Liver (tissue), 9 donors: ENCODE measurements around the gene ERGIC3. TPM values are rescaled to one million over a fixed set of nuclear protein-coding genes. Genes with fewer than 3 reads are reported as not detected.

Source experiments
- DNase-seq: peaks from one replicate; pipeline ENCODE4 v3.0.0-alpha.2; 2017; ENCODE audit warnings: low spot score
- H3K27ac ChIP-seq, 2 donors: one replicate each; pipeline ENCODE4 v1.7.0; 2013; ENCODE audit warnings: inconsistent platforms in 2 of 2, low read length in 2 of 2, control low read depth in 1 of 2, low read depth in 1 of 2, mild to moderate bottlenecking in 1 of 2
- H3K27me3 ChIP-seq, 4 donors: one replicate each; pipeline versions ENCODE4 v1.6.1 to v1.7.0; 2013; ENCODE audit warnings: low read length in 3 of 4, inconsistent platforms in 1 of 4, mild to moderate bottlenecking in 1 of 4, moderate library complexity in 1 of 4; ENCODE audit not compliant: control insufficient read depth in 4 of 4, insufficient read depth in 4 of 4
- H3K36me3 ChIP-seq, 4 donors: one replicate each; pipeline versions ENCODE4 v1.6.1 to v1.7.0; 2013; ENCODE audit warnings: low read length in 3 of 4, mild to moderate bottlenecking in 3 of 4, low read depth in 1 of 4, moderate library complexity in 1 of 4; ENCODE audit not compliant: control insufficient read depth in 4 of 4, insufficient read depth in 3 of 4
- H3K4me1 ChIP-seq, 4 donors: one replicate each; pipeline versions ENCODE4 v1.6.1 to v1.7.0; 2013; ENCODE audit warnings: low read length in 3 of 4, mild to moderate bottlenecking in 3 of 4, moderate library complexity in 1 of 4; ENCODE audit not compliant: control insufficient read depth in 4 of 4, insufficient read depth in 4 of 4
- H3K4me3 ChIP-seq, 3 donors: one replicate each; pipeline versions ENCODE4 v1.6.1 to v1.7.0; 2013; ENCODE audit warnings: low read length in 3 of 3, control low read depth in 1 of 3, low read depth in 1 of 3, mild to moderate bottlenecking in 1 of 3
- H3K9ac ChIP-seq, 2 donors: one replicate each; pipeline ENCODE4 v1.7.0; 2013; ENCODE audit warnings: low read length in 2 of 2, mild to moderate bottlenecking in 2 of 2, moderate library complexity in 2 of 2, control low read depth in 1 of 2, low read depth in 1 of 2
- H3K9me3 ChIP-seq, 4 donors: one replicate each; pipeline versions ENCODE4 v1.6.1 to v1.7.0; 2013; ENCODE audit warnings: low read length in 3 of 4; ENCODE audit not compliant: control insufficient read depth in 4 of 4
- FOXA1 ChIP-seq: IDR thresholded peaks from 2 replicates; pipeline ENCODE4 v1.6.1; 2016; ENCODE audit warnings: antibody characterized with exemption
- FOXA2 ChIP-seq: IDR thresholded peaks from 2 replicates; pipeline ENCODE4 v1.6.1; 2016; ENCODE audit warnings: antibody characterized with exemption
- GABPA ChIP-seq, 2 donors: IDR thresholded peaks in 1 of 2; conservative IDR thresholded peaks in 1 of 2; 2 replicates each; pipeline ENCODE4 v1.6.1; 2016; ENCODE audit warnings: antibody characterized with exemption in 2 of 2, mild to moderate bottlenecking in 1 of 2, moderate library complexity in 1 of 2
- HNF4A ChIP-seq, 2 donors: conservative IDR thresholded peaks; 2 replicates each; pipeline ENCODE4 v1.6.1; 2016; ENCODE audit warnings: antibody characterized with exemption in 2 of 2, mild to moderate bottlenecking in 2 of 2
- HNF4G ChIP-seq: IDR thresholded peaks from 2 replicates; pipeline ENCODE4 v1.6.1; 2016; ENCODE audit warnings: antibody characterized with exemption
- JUND ChIP-seq, 2 donors: IDR thresholded peaks; 2 replicates each; pipeline ENCODE4 v1.6.1; 2016; ENCODE audit warnings: antibody characterized with exemption in 2 of 2
- MAX ChIP-seq: IDR thresholded peaks from 2 replicates; pipeline ENCODE4 v1.6.1; 2016; ENCODE audit warnings: antibody characterized with exemption
- NR2F2 ChIP-seq: IDR thresholded peaks from 2 replicates; pipeline ENCODE4 v1.6.1; 2016; ENCODE audit warnings: antibody characterized with exemption
- RXRA ChIP-seq, 2 donors: IDR thresholded peaks; 2 replicates each; pipeline ENCODE4 v1.6.1; 2017 to 2018; ENCODE audit warnings: antibody characterized with exemption in 2 of 2, mild to moderate bottlenecking in 1 of 2
- YY1 ChIP-seq: IDR thresholded peaks from 2 replicates; pipeline ENCODE4 v1.6.1; 2016; ENCODE audit warnings: antibody characterized with exemption, mild to moderate bottlenecking
- WGBS: extraction: QIAGEN DNeasy Blood & Tissue Kit; methylation state at CpG from one replicate; pipeline ENCODE4 v1.1.7; 2013; 5-methylcytosine and 5-hydroxymethylcytosine counted together
- polyA plus RNA-seq, 2 donors: library from polyadenylated mRNA; stranded (reverse) in 1 of 2; unstranded in 1 of 2; fragments of 200-250 nt in 1 of 2; fragments of >200 nt in 1 of 2; fragmentation: Nextera tagmentation in 1 of 2; extraction: Ambion mirVana in 1 of 2; gene quantifications; one replicate each; pipeline versions ENCODE4 v1.2.1 to v1.2.3, GENCODE V29; 2013 to 2015
- total RNA-seq, 2 donors: library from RNA; depleted of rRNA; stranded (reverse); fragments of >200 nt; gene quantifications; one replicate each; pipeline ENCODE4 v1.2.3, GENCODE V29; 2014
- TF ChIP-seq, protein P1 (sequence below): IDR thresholded peaks from 2 replicates; pipeline ENCODE4 v1.6.1; 2016; ENCODE audit warnings: antibody characterized with exemption
- TF ChIP-seq, protein P2 (sequence below): IDR thresholded peaks from 2 replicates; pipeline ENCODE4 v1.6.1; 2016; ENCODE audit warnings: antibody characterized with exemption, mild to moderate bottlenecking
- TF ChIP-seq, protein P3 (sequence below): fragments of 150-350 bp; IDR thresholded peaks from 2 replicates; pipeline ENCODE4 v1.5.1; 2017; ENCODE audit warnings: improper control_type of control experiment, low read depth, low read length; ENCODE audit not compliant: missing input control
- TF ChIP-seq, protein P4 (sequence below): IDR thresholded peaks from 2 replicates; pipeline ENCODE4 v1.6.1; 2016; ENCODE audit warnings: antibody characterized with exemption
- donor health status: healthy.
- donor health status: healthy.
- donor health status: healthy.
- donor health status: healthy.
- donor health status: healthy.

ERGIC3 gene
- total and polyA plus RNA-seq, 4 donors = 110 to 167 (median 120) TPM

DNA sequence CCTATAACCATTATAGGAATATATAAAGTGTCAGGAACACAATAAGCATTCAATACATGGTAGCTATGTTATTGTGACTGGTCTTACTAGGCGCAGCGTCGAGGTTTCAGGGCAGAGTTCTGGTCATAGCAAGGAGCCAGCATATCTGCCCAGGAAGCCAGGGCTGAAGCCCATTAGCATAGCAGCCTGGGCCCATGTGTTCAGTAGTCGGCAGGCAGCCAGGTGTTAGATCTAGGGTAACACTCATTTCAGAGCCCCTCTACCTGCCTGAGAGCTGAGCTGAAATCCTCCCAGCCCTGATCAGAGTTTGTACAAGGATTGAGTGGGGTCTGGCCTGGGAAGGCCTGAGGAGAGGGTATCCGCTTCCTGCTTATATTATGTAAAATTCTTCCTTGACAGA, 44.6 kb upstream of the ERGIC3 start:
- 96% methylated on average over 5 of the region's 5 CpGs for WGBS
- Histone ChIP-seq H3K9ac (no peak overlapping the region), H3K9me3 (no peaks in the 10 kb centered on the region), H3K36me3 (peaks cover 11 to 80% (median 46%) of the 10 kb centered on the region in 4 donors), H3K4me3 (no peak overlapping the region), H3K4me1 (no peaks in the 10 kb centered on the region), H3K27ac (no peak overlapping the region), H3K27me3 (no peaks in the 10 kb centered on the region)
- no peak for DNase-seq
- TF ChIP-seq FOXA1 (no peak), HNF4A (conservative IDR thresholded peaks at IDR 0.05) (no peak), FOXA2 (no peak), JUND (IDR thresholded peaks at IDR 0.05) (no peak)
- TF ChIP-seq, protein P1, sequence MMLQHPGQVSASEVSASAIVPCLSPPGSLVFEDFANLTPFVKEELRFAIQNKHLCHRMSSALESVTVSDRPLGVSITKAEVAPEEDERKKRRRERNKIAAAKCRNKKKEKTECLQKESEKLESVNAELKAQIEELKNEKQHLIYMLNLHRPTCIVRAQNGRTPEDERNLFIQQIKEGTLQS = no peak
- TF ChIP-seq, protein P2, sequence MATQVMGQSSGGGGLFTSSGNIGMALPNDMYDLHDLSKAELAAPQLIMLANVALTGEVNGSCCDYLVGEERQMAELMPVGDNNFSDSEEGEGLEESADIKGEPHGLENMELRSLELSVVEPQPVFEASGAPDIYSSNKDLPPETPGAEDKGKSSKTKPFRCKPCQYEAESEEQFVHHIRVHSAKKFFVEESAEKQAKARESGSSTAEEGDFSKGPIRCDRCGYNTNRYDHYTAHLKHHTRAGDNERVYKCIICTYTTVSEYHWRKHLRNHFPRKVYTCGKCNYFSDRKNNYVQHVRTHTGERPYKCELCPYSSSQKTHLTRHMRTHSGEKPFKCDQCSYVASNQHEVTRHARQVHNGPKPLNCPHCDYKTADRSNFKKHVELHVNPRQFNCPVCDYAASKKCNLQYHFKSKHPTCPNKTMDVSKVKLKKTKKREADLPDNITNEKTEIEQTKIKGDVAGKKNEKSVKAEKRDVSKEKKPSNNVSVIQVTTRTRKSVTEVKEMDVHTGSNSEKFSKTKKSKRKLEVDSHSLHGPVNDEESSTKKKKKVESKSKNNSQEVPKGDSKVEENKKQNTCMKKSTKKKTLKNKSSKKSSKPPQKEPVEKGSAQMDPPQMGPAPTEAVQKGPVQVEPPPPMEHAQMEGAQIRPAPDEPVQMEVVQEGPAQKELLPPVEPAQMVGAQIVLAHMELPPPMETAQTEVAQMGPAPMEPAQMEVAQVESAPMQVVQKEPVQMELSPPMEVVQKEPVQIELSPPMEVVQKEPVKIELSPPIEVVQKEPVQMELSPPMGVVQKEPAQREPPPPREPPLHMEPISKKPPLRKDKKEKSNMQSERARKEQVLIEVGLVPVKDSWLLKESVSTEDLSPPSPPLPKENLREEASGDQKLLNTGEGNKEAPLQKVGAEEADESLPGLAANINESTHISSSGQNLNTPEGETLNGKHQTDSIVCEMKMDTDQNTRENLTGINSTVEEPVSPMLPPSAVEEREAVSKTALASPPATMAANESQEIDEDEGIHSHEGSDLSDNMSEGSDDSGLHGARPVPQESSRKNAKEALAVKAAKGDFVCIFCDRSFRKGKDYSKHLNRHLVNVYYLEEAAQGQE = no peak
- TF ChIP-seq, protein P3, sequence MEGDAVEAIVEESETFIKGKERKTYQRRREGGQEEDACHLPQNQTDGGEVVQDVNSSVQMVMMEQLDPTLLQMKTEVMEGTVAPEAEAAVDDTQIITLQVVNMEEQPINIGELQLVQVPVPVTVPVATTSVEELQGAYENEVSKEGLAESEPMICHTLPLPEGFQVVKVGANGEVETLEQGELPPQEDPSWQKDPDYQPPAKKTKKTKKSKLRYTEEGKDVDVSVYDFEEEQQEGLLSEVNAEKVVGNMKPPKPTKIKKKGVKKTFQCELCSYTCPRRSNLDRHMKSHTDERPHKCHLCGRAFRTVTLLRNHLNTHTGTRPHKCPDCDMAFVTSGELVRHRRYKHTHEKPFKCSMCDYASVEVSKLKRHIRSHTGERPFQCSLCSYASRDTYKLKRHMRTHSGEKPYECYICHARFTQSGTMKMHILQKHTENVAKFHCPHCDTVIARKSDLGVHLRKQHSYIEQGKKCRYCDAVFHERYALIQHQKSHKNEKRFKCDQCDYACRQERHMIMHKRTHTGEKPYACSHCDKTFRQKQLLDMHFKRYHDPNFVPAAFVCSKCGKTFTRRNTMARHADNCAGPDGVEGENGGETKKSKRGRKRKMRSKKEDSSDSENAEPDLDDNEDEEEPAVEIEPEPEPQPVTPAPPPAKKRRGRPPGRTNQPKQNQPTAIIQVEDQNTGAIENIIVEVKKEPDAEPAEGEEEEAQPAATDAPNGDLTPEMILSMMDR = no peak

- Histone ChIP-seq H3K27me3 (no peaks in the 10 kb centered on the region), H3K9me3 (no peaks in the 10 kb centered on the region), H3K27ac (no peak overlapping the region), H3K36me3 (peaks cover 11 to 84% (median 50%) of the 10 kb centered on the region in 4 donors), H3K4me1 (no peaks in the 10 kb centered on the region), H3K4me3 (no peak overlapping the region), H3K9ac (no peak overlapping the region)
- TF ChIP-seq, protein P2 = no peak
- TF ChIP-seq HNF4G = no peak
- TF ChIP-seq FOXA2 = no peak
- no peak for TF ChIP-seq MAX
- TF ChIP-seq NR2F2 = no peak
- no peak for TF ChIP-seq RXRA (IDR thresholded peaks at IDR 0.05)
- no peak for TF ChIP-seq JUND (IDR thresholded peaks at IDR 0.05)
- TF ChIP-seq, protein P4, sequence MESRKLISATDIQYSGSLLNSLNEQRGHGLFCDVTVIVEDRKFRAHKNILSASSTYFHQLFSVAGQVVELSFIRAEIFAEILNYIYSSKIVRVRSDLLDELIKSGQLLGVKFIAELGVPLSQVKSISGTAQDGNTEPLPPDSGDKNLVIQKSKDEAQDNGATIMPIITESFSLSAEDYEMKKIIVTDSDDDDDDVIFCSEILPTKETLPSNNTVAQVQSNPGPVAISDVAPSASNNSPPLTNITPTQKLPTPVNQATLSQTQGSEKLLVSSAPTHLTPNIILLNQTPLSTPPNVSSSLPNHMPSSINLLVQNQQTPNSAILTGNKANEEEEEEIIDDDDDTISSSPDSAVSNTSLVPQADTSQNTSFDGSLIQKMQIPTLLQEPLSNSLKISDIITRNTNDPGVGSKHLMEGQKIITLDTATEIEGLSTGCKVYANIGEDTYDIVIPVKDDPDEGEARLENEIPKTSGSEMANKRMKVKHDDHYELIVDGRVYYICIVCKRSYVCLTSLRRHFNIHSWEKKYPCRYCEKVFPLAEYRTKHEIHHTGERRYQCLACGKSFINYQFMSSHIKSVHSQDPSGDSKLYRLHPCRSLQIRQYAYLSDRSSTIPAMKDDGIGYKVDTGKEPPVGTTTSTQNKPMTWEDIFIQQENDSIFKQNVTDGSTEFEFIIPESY = no peak
- TF ChIP-seq GABPA (IDR thresholded peaks at IDR 0.05 in 1 of 2, conservative IDR thresholded peaks at IDR 0.05 in 1 of 2) = no peak
- no peak for TF ChIP-seq YY1
- 95% methylated on average over 9 of the region's 9 CpGs for whole genome bisulfite sequencing
- DNase-seq = no peak
These were observed 44.1 kb upstream of the ERGIC3 start for GRCh38 chr20:35497780-35498189.
